ENCODE measurements around the gene RNF182.
"Not testable (repeated sequence)": the region's sequence is repeated elsewhere in the genome, so short reads cannot be mapped to it uniquely, and the experiment has no call there.

RNF182 gene, protein sequence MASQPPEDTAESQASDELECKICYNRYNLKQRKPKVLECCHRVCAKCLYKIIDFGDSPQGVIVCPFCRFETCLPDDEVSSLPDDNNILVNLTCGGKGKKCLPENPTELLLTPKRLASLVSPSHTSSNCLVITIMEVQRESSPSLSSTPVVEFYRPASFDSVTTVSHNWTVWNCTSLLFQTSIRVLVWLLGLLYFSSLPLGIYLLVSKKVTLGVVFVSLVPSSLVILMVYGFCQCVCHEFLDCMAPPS

DNA sequence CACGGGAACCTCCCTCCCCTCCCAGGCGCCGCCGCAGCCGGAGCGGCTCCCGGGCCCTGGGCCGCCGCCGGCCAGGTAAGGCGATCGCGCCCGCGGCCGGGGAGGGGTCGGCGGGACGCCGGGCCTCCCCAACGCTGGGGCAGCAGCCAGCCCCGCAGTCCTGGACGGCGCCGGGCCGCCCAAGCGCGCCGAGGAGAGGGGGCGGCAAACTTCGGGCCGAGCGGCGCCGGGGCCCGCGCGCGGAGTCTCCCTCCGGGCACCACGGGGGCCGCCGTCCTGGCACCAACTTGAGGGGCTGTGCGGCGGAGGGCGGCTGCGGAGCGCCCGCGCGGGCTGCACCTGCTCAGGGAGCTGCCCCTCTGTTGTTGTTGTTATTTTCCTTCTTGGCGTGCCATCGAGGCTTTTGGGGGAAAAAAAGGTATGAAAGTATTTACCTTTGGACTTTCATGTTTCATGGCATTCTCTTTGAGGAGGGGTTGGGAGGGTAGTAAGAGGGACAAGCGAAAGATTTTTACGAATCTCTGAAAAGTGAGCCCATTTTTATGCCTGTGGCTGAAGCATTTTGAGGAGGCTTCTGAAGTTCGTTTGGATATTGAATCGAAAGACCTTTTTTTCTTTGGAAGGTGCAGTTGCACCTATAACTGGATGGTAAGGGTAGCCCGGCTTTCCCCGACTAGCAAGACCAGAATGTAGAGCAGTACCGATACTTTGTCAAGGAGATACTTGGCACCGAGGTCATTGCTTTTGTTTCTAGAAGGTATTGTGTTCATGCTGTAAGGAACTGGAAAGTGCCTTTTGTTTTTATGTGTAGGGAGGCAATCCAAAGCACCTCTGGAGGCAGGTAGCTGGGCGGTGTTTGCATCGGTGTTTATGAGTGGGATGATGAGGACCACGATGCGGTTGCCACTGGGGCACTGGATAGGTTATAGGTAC, at the start of gene RNF182:
Gene RNF182, plus strand, starts transcription at position 4 of the 933 bp plus-strand sequence. CDS start 52,168 bp downstream, outside the sequence.
- TF ChIP-seq, protein P1, sequence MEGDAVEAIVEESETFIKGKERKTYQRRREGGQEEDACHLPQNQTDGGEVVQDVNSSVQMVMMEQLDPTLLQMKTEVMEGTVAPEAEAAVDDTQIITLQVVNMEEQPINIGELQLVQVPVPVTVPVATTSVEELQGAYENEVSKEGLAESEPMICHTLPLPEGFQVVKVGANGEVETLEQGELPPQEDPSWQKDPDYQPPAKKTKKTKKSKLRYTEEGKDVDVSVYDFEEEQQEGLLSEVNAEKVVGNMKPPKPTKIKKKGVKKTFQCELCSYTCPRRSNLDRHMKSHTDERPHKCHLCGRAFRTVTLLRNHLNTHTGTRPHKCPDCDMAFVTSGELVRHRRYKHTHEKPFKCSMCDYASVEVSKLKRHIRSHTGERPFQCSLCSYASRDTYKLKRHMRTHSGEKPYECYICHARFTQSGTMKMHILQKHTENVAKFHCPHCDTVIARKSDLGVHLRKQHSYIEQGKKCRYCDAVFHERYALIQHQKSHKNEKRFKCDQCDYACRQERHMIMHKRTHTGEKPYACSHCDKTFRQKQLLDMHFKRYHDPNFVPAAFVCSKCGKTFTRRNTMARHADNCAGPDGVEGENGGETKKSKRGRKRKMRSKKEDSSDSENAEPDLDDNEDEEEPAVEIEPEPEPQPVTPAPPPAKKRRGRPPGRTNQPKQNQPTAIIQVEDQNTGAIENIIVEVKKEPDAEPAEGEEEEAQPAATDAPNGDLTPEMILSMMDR (conservative IDR thresholded peaks at IDR 0.05; ENCODE audit: low read depth, low read length): no peak
- no peaks in the 10 kb centered on the region for H4K20me1 ChIP-seq (ENCODE audit: insufficient read depth)
- H3K4me3 ChIP-seq (IDR thresholded peaks at IDR 0.05; ENCODE audit: insufficient read depth, low read depth, low read length): no peak within 1 kb of the TSS
- H3K4me2 ChIP-seq: no peak within 1 kb of the TSS
- no peak within 1 kb of the TSS for H2AFZ ChIP-seq (ENCODE audit: low read depth)
- H3K27me3 ChIP-seq (ENCODE audit: insufficient read depth, low read depth): no peaks in the 10 kb centered on the region
- no peaks in the 10 kb centered on the region for H3K4me1 ChIP-seq (ENCODE audit: low read depth, poor library complexity, severe bottlenecking)
- H3K79me2 ChIP-seq (ENCODE audit: insufficient read depth, low read depth): no peaks in the 10 kb centered on the region
- no peak within 1 kb of the TSS for H3K27ac ChIP-seq
- H3K36me3 ChIP-seq (ENCODE audit: insufficient read depth): no peaks in the 10 kb centered on the region
- H3K9ac ChIP-seq: no peak within 1 kb of the TSS

DNA sequence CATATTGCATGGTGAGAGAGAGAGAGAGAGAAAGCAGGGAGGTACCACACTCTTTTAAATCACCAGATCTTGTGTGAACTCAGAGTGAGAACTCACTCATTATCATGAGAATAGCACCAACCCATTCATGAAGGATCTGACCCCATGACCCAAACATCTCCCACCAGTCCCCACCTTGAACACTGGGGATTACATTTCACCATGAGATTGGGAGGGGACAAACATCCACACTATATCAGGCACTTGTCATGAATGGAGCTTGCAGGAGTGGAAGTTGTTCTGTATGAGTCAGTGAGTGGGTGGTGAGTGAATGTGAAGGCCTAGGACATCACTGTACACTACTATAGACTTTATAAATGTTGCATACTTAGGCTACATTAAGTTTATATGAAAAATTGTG, 47.7 kb upstream of the RNF182 start:
- Histone ChIP-seq H3K27me3 (ENCODE audit: insufficient read depth, low read depth) (no peaks in the 10 kb centered on the region), H3K27ac (no peak overlapping the region), H3K4me1 (ENCODE audit: low read depth, poor library complexity, severe bottlenecking) (peaks cover 11% of the 10 kb centered on the region), H3K79me2 (ENCODE audit: insufficient read depth, low read depth) (no peaks in the 10 kb centered on the region), H3K4me3 (IDR thresholded peaks at IDR 0.05; ENCODE audit: insufficient read depth, low read depth, low read length) (no peak overlapping the region), H2AFZ (ENCODE audit: low read depth) (no peak overlapping the region), H3K36me3 (ENCODE audit: insufficient read depth) (no peaks in the 10 kb centered on the region), H3K9ac (no peak overlapping the region), H3K4me2 (no peak overlapping the region), H4K20me1 (ENCODE audit: insufficient read depth) (no peaks in the 10 kb centered on the region)
- TF ChIP-seq, protein P1 (conservative IDR thresholded peaks at IDR 0.05; ENCODE audit: low read depth, low read length): no peak

DNA sequence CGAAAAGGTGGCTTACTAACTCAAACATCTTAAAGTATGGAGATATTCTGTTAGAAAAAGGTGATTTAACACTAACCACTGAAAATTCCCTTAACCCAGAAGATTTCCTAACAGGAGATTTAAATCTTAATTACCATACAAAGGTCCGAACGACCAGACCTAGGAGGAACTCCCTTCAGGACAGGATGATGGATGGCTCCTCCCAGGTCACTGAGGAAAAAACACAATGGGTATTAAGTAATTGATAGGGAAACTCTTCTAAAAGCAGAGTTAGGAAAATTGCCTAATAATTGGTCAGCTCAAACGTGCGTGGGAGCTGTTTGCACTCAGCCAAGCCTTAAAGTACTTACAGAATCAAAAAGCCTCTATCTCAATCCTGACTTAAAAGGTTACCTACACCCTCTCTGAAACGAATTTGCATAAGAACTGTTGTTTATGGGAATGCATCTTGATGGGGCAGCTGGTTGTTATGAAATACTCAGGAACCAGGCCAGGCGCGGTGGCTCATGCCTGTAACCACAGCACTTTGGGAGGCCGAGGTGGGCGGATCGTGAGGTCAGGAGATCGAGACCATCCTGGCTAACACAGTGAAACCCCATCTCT, 44.6 kb upstream of the RNF182 start:
- H3K4me2 ChIP-seq; H3K79me2 ChIP-seq (ENCODE audit: insufficient read depth, low read depth); H3K27me3 ChIP-seq (ENCODE audit: insufficient read depth, low read depth); H2AFZ ChIP-seq (ENCODE audit: low read depth); H4K20me1 ChIP-seq (ENCODE audit: insufficient read depth); H3K9ac ChIP-seq; H3K4me1 ChIP-seq (ENCODE audit: low read depth, poor library complexity, severe bottlenecking); H3K4me3 ChIP-seq (IDR thresholded peaks at IDR 0.05; ENCODE audit: insufficient read depth, low read depth, low read length); H3K27ac ChIP-seq; H3K36me3 ChIP-seq (ENCODE audit: insufficient read depth): not testable (repeated sequence)

DNA sequence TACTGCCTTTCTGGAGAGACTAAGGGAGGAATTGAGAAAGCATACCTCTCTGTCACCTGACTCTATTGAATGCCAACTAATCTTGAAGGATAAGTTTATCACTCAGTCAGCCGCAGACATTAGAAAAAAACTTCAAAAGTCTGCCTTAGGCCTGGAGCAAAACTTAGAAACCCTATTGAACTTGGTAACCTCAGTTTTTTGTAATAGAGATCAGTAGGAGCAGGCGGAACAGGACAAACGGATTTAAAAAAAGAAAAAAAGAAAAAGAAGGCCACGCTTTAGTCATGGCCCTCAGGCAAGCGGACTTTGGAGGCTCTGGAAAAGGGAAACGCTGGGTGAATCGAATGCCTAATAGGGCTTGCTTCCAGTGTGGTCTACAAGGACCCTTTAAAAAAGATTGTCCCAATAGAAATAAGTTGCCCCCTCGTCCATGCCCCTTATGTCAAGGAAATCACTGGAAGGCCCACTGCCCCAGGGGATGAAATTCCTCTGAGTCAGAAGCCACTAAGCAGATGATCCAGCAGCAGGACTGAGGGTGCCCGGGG, 43.1 kb upstream of the RNF182 start:
- TF ChIP-seq, protein P1 (conservative IDR thresholded peaks at IDR 0.05; ENCODE audit: low read depth, low read length): no peak

More for the DNA sequence above, 43.1 kb upstream of the RNF182 start:
- Histone ChIP-seq H2AFZ (ENCODE audit: low read depth) (no peak overlapping the region), H3K36me3 (ENCODE audit: insufficient read depth) (no peaks in the 10 kb centered on the region), H4K20me1 (ENCODE audit: insufficient read depth) (no peaks in the 10 kb centered on the region), H3K79me2 (ENCODE audit: insufficient read depth, low read depth) (no peaks in the 10 kb centered on the region), H3K4me2 (no peak overlapping the region), H3K9ac (no peak overlapping the region), H3K4me3 (IDR thresholded peaks at IDR 0.05; ENCODE audit: insufficient read depth, low read depth, low read length) (no peak overlapping the region), H3K27me3 (ENCODE audit: insufficient read depth, low read depth) (no peaks in the 10 kb centered on the region), H3K4me1 (ENCODE audit: low read depth, poor library complexity, severe bottlenecking) (no peaks in the 10 kb centered on the region), H3K27ac (no peak overlapping the region)
